Nephron (organoid): ENCODE measurements around the gene ZSWIM3.
A peak's percentile ranks its signal among the peaks of the same experiment; 100 is the strongest.

Source experiments
- H3K27ac Mint-ChIP-seq, 3 experiments: 2 replicates each; pipeline ENCODE4 v1.8.0; 2020; ENCODE audit warnings: mixed read lengths in 3 of 3, mild to moderate bottlenecking in 2 of 3, moderate library complexity in 1 of 3
- H3K27me3 Mint-ChIP-seq: 2 replicates; pipeline ENCODE4 v1.8.0; 2021; ENCODE audit warnings: low read depth, mild to moderate bottlenecking, moderate library complexity, mixed read lengths
- H3K36me3 Mint-ChIP-seq: 2 replicates; pipeline ENCODE4 v1.8.0; 2020; ENCODE audit warnings: low read depth, mixed read lengths
- H3K4me1 Mint-ChIP-seq: 2 replicates; pipeline ENCODE4 v1.8.0; 2020; ENCODE audit warnings: mixed read lengths
- H3K4me3 Mint-ChIP-seq, 3 experiments: 2 replicates each; pipeline ENCODE4 v1.8.0; 2020; ENCODE audit warnings: mild to moderate bottlenecking in 3 of 3, mixed read lengths in 3 of 3, moderate library complexity in 2 of 3
- H3K9me3 Mint-ChIP-seq: 2 replicates; pipeline ENCODE4 v1.8.0; 2020; ENCODE audit warnings: mixed read lengths
- CTCF ChIP-seq, 3 experiments: fragments of 200-600 bp; sonication (generic); IDR thresholded peaks; one replicate each; pipeline ENCODE4 v1.5.0; 2021; ENCODE audit warnings: antibody characterized with exemption in 3 of 3; ENCODE audit not compliant: unreplicated experiment in 3 of 3

ZSWIM3 gene

GRCh38 chr20:45880988-45881788, 23.8 kb downstream of the ZSWIM3 start, which contains the start of gene ZSWIM1:
TSS of gene ZSWIM1 (plus strand) at chr20:45881227. CDS start at chr20:45882593, 1,366 bp downstream.
- H3K9me3 Mint-ChIP-seq = no peaks in the 10 kb centered on the region
- peaks cover 17% of the 10 kb centered on the region for H3K4me1 Mint-ChIP-seq
- no peak for TF ChIP-seq CTCF (IDR thresholded peaks at IDR 0.05; ENCODE audit: unreplicated experiment in 3 of 3)
- H3K27ac Mint-ChIP-seq = peak within 1 kb of the TSS; percentile 71 to 90 (median 74)
- peaks cover 30% of the 10 kb centered on the region for H3K36me3 Mint-ChIP-seq
- H3K27me3 Mint-ChIP-seq = no peaks in the 10 kb centered on the region
- peak within 1 kb of the TSS; percentile 89 to 96 (median 92) for H3K4me3 Mint-ChIP-seq

GRCh38 chr20:45882469-45883099, 25.2 kb downstream of the ZSWIM3 start:
- Mint-ChIP-seq H3K9me3 (no peaks in the 10 kb centered on the region), H3K4me1 (peaks cover 17% of the 10 kb centered on the region), H3K27me3 (no peaks in the 10 kb centered on the region), H3K36me3 (peaks cover 27% of the 10 kb centered on the region), H3K4me3 (peak overlapping the region; percentile 81 to 90 (median 89)), H3K27ac (peak overlapping the region; percentile 10 to 47 (median 36))
- TF ChIP-seq CTCF (IDR thresholded peaks at IDR 0.05; ENCODE audit: unreplicated experiment in 3 of 3) = no peak

- no peaks in the 10 kb centered on the region for H3K27me3 Mint-ChIP-seq
- H3K27ac Mint-ChIP-seq = no peak overlapping the region
- peaks cover 29% of the 10 kb centered on the region for H3K36me3 Mint-ChIP-seq
- H3K4me3 Mint-ChIP-seq = peak overlapping the region; percentile 81 to 90 (median 89)
- TF ChIP-seq CTCF (IDR thresholded peaks at IDR 0.05; ENCODE audit: unreplicated experiment in 3 of 3) = no peak
- H3K9me3 Mint-ChIP-seq = no peaks in the 10 kb centered on the region
- H3K4me1 Mint-ChIP-seq = peaks cover 17% of the 10 kb centered on the region
These were observed 25.7 kb downstream of the ZSWIM3 start for GRCh38 chr20:45883100-45883469.

- H3K27ac Mint-ChIP-seq = no peak overlapping the region
- no peaks in the 10 kb centered on the region for H3K9me3 Mint-ChIP-seq
- H3K36me3 Mint-ChIP-seq = peaks cover 25% of the 10 kb centered on the region
- H3K27me3 Mint-ChIP-seq = no peaks in the 10 kb centered on the region
- peaks cover 13% of the 10 kb centered on the region for H3K4me1 Mint-ChIP-seq
- H3K4me3 Mint-ChIP-seq = peak overlapping the region in 1 of 3 experiments; percentile 47
- TF ChIP-seq CTCF (IDR thresholded peaks at IDR 0.05; ENCODE audit: unreplicated experiment in 3 of 3) = no peak
These were observed 29.4 kb downstream of the ZSWIM3 start for GRCh38 chr20:45886590-45887345.

GRCh38 chr20:45887346-45887715, 29.9 kb downstream of the ZSWIM3 start, which contains the start of gene SPATA25:
TSS of gene SPATA25 (minus strand) at chr20:45887622. CDS start at chr20:45887590, 32 bp downstream.
- no peaks in the 10 kb centered on the region for H3K9me3 Mint-ChIP-seq
- no peak within 1 kb of the TSS for H3K27ac Mint-ChIP-seq
- H3K27me3 Mint-ChIP-seq = no peaks in the 10 kb centered on the region
- peak within 1 kb of the TSS in 2 of 3 experiments; percentile 27 to 47 for H3K4me3 Mint-ChIP-seq
- TF ChIP-seq CTCF (IDR thresholded peaks at IDR 0.05; ENCODE audit: unreplicated experiment in 3 of 3) = no peak
- peaks cover 13% of the 10 kb centered on the region for H3K4me1 Mint-ChIP-seq
- H3K36me3 Mint-ChIP-seq = peaks cover 25% of the 10 kb centered on the region
